ENCODE results near the gene IL26.
"Not testable (repeated sequence)": the region's sequence is repeated elsewhere in the genome, so short reads cannot be mapped to it uniquely, and the experiment has no call there.

The IL26 gene

GRCh38 chr12:68190301-68190700 lies 35.3 kb downstream of the IL26 start:
- no peak for DNase-seq

- DNase-seq = no peak
Measured at GRCh38 chr12:68189821-68190242, 35.8 kb downstream of the IL26 start.

- DNase-seq = no peak
Measured at GRCh38 chr12:68185598-68185997, 40.0 kb downstream of the IL26 start.

GRCh38 chr12:68180792-68181744 lies 44.5 kb downstream of the IL26 start:
- no peak for DNase-seq

GRCh38 chr12:68178774-68179439 lies 46.7 kb downstream of the IL26 start:
- DNase-seq = no peak

- DNase-seq = no peak
Measured at GRCh38 chr12:68178184-68178583, 47.4 kb downstream of the IL26 start.

GRCh38 chr12:68177562-68177961 lies 48.0 kb downstream of the IL26 start:
- DNase-seq = no peak

- no peak for DNase-seq
Measured at GRCh38 chr12:68176257-68176656, 49.4 kb downstream of the IL26 start.

- DNase-seq = no peak
Measured at GRCh38 chr12:68175557-68176061, 50.0 kb downstream of the IL26 start.

- not testable (repeated sequence) for DNase-seq
Measured at GRCh38 chr12:68174761-68175160, 50.8 kb downstream of the IL26 start.

GRCh38 chr12:68173792-68174191 lies 51.8 kb downstream of the IL26 start:
- DNase-seq = no peak

- DNase-seq = no peak
Measured at GRCh38 chr12:68170726-68171125, 54.9 kb downstream of the IL26 start.

- no peak for DNase-seq
Measured at GRCh38 chr12:68169213-68169889, 56.3 kb downstream of the IL26 start.

- DNase-seq = no peak
Measured at GRCh38 chr12:68166317-68166831, 59.2 kb downstream of the IL26 start.

- no peak for DNase-seq
Measured at GRCh38 chr12:68163560-68164081, 62.0 kb downstream of the IL26 start.

GRCh38 chr12:68162374-68162773 lies 63.2 kb downstream of the IL26 start:
- no peak for DNase-seq

- DNase-seq = no peak
Measured at GRCh38 chr12:68159681-68160304, 65.8 kb downstream of the IL26 start, which contains the start of gene IFNG. Gene IFNG (minus strand): TSS chr12:68159740. CDS start chr12:68159615, 125 bp downstream.

GRCh38 chr12:68158432-68158831 lies 67.2 kb downstream of the IL26 start:
- no peak for DNase-seq

GRCh38 chr12:68157380-68157779 lies 68.2 kb downstream of the IL26 start:
- DNase-seq = no peak

- DNase-seq = no peak
Measured at GRCh38 chr12:68156636-68157035, 69.0 kb downstream of the IL26 start.

- no peak for DNase-seq
Measured at GRCh38 chr12:68154779-68155178, 70.8 kb downstream of the IL26 start.
